Measurements from ENCODE around the gene TNNT3.

Gene TNNT3

DNA sequence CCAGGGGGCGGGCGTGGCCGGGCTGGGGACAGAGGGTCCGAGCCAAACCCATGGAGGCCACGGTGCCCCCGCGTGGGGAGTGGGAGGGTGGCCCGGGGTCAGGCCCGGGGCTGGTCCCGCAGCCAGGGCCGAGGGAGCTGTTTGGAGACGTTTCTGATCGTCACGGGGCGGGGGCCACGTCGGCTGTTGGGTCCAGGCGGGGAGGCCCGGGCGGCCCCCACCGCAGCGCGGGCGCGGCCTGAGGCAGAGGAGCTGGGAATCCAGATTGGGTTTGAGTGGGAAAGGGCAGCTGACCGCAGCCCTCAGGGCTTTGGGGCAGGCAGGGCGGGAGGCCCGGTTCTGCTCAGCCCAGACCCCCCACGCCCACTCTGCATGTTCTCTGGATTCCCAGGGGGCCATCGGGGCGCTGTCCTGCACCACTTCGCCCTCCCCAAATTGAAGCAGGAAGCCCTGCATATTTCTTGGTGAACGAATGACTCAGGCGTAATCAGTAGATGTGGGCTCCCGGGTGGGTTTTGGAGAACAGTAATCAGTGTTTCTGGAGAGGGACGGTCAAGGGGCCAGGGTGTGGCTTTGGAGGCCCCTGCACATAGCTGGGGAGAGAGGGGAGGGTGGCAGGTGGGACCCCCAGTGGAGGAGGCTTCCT lies 28.2 kb downstream of the TNNT3 start:
- TF ChIP-seq, protein P1, sequence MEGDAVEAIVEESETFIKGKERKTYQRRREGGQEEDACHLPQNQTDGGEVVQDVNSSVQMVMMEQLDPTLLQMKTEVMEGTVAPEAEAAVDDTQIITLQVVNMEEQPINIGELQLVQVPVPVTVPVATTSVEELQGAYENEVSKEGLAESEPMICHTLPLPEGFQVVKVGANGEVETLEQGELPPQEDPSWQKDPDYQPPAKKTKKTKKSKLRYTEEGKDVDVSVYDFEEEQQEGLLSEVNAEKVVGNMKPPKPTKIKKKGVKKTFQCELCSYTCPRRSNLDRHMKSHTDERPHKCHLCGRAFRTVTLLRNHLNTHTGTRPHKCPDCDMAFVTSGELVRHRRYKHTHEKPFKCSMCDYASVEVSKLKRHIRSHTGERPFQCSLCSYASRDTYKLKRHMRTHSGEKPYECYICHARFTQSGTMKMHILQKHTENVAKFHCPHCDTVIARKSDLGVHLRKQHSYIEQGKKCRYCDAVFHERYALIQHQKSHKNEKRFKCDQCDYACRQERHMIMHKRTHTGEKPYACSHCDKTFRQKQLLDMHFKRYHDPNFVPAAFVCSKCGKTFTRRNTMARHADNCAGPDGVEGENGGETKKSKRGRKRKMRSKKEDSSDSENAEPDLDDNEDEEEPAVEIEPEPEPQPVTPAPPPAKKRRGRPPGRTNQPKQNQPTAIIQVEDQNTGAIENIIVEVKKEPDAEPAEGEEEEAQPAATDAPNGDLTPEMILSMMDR (IDR thresholded peaks at IDR 0.05; ENCODE audit: poor library complexity, severe bottlenecking) = no peak
- DNase-seq (ENCODE audit: low spot score) = no peak
- H3K9me3 ChIP-seq (ENCODE audit: severe bottlenecking) = no peaks in the 10 kb centered on the region
- no peak for ATAC-seq (ENCODE audit: low read depth)
- no peaks in the 10 kb centered on the region for H3K27me3 ChIP-seq (ENCODE audit: insufficient read depth, poor library complexity, severe bottlenecking)
- no peak overlapping the region for H3K4me3 ChIP-seq (ENCODE audit: severe bottlenecking)
- H3K27ac ChIP-seq (ENCODE audit: poor library complexity, severe bottlenecking) = no peak overlapping the region
- peaks cover 9% of the 10 kb centered on the region for H3K4me1 ChIP-seq (ENCODE audit: insufficient read depth, poor library complexity, severe bottlenecking)
- no peaks in the 10 kb centered on the region for H3K36me3 ChIP-seq (ENCODE audit: low read depth)

DNA sequence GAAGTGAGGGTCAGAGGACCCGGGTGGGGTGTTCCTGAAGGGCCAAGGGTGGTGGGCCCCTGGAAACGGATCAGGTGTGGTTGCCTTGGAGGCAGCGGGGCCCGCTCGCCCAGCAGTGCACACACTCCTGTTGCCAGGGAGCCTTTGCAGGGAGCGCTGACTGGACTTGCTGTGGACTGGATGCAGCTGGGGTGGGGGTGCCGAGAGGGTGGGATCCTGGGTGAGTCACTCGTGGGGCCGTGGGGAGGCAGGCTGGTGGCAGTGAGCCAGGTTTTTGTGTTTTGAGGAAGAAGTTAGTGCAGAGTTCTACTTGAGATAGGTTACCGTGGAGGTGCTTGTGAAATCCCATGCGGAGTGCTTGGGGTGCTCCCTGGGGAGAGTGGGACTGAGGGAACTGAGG lies 28.9 kb downstream of the TNNT3 start:
- H3K27me3 ChIP-seq (ENCODE audit: insufficient read depth, poor library complexity, severe bottlenecking) = no peaks in the 10 kb centered on the region
- H3K27ac ChIP-seq (ENCODE audit: poor library complexity, severe bottlenecking) = no peak overlapping the region
- H3K4me1 ChIP-seq (ENCODE audit: insufficient read depth, poor library complexity, severe bottlenecking) = peaks cover 9% of the 10 kb centered on the region
- no peaks in the 10 kb centered on the region for H3K36me3 ChIP-seq (ENCODE audit: low read depth)
- no peak for ATAC-seq (ENCODE audit: low read depth)
- no peak overlapping the region for H3K4me3 ChIP-seq (ENCODE audit: severe bottlenecking)
- no peak for DNase-seq (ENCODE audit: low spot score)
- no peaks in the 10 kb centered on the region for H3K9me3 ChIP-seq (ENCODE audit: severe bottlenecking)
- TF ChIP-seq, protein P1 (IDR thresholded peaks at IDR 0.05; ENCODE audit: poor library complexity, severe bottlenecking) = no peak

- H3K36me3 ChIP-seq (ENCODE audit: low read depth) = no peaks in the 10 kb centered on the region
- TF ChIP-seq, protein P1 (IDR thresholded peaks at IDR 0.05; ENCODE audit: poor library complexity, severe bottlenecking) = no peak
- no peaks in the 10 kb centered on the region for H3K9me3 ChIP-seq (ENCODE audit: severe bottlenecking)
- no peak for ATAC-seq (ENCODE audit: low read depth)
- H3K27ac ChIP-seq (ENCODE audit: poor library complexity, severe bottlenecking) = no peak overlapping the region
- no peak for DNase-seq (ENCODE audit: low spot score)
- no peak overlapping the region for H3K4me3 ChIP-seq (ENCODE audit: severe bottlenecking)
- no peaks in the 10 kb centered on the region for H3K27me3 ChIP-seq (ENCODE audit: insufficient read depth, poor library complexity, severe bottlenecking)
- peaks cover under 1% of the 10 kb centered on the region for H3K4me1 ChIP-seq (ENCODE audit: insufficient read depth, poor library complexity, severe bottlenecking)
Measured at GRCh38 chr11:1949302-1949701, 29.8 kb downstream of the TNNT3 start.

- Histone ChIP-seq H3K4me1 (ENCODE audit: insufficient read depth, poor library complexity, severe bottlenecking) (no peaks in the 10 kb centered on the region), H3K9me3 (ENCODE audit: severe bottlenecking) (no peaks in the 10 kb centered on the region), H3K4me3 (ENCODE audit: severe bottlenecking) (no peak overlapping the region), H3K36me3 (ENCODE audit: low read depth) (no peaks in the 10 kb centered on the region), H3K27ac (ENCODE audit: poor library complexity, severe bottlenecking) (no peak overlapping the region), H3K27me3 (ENCODE audit: insufficient read depth, poor library complexity, severe bottlenecking) (no peaks in the 10 kb centered on the region)
- TF ChIP-seq, protein P1 (IDR thresholded peaks at IDR 0.05; ENCODE audit: poor library complexity, severe bottlenecking) = no peak
- DNase-seq (ENCODE audit: low spot score) = no peak
- no peak for ATAC-seq (ENCODE audit: low read depth)
Measured at GRCh38 chr11:1949922-1950321, 30.4 kb downstream of the TNNT3 start.

DNA sequence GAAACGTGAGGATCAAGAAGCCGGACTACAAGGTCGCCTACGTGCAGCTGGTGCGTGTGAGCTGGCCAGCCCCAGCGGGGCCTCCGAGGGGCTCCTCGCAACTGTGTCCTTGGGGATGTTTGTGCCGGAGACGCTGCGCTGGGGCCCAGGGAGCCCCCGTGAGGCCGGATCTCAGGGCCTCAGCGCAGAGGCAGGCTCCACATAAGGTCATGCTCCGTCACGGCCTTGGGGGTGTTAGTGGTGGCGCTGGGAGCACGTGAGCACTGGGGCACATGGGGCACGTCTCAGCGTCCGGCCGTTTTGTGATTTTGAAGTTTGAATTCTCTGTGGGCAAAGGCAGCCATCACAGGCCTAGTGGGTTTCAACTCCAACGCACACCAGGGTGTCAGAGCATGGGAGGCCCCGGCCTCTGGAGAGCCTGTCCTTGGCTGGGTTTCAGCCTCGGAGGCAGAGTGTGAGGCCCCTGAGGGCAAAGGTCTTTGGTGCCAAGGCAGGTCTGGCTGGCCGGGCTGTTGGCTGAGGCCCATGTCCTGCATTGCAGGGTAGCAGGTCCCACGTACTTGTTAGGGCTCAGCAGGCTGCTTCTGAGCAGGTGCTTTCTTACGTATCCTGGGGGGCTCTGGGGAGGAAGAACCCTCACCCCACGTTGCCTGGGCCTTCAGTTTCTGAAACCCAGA lies 33.4 kb downstream of the TNNT3 start:
- no peak for DNase-seq (ENCODE audit: low spot score)
- no peak for ATAC-seq (ENCODE audit: low read depth)
- H3K27ac ChIP-seq (ENCODE audit: poor library complexity, severe bottlenecking) = no peak overlapping the region

More for the DNA sequence above, 33.4 kb downstream of the TNNT3 start:
- TF ChIP-seq, protein P1 (IDR thresholded peaks at IDR 0.05; ENCODE audit: poor library complexity, severe bottlenecking) = no peak
- no peak overlapping the region for H3K4me3 ChIP-seq (ENCODE audit: severe bottlenecking)
- H3K9me3 ChIP-seq (ENCODE audit: severe bottlenecking) = no peaks in the 10 kb centered on the region
- H3K36me3 ChIP-seq (ENCODE audit: low read depth) = no peaks in the 10 kb centered on the region
- no peaks in the 10 kb centered on the region for H3K4me1 ChIP-seq (ENCODE audit: insufficient read depth, poor library complexity, severe bottlenecking)
- H3K27me3 ChIP-seq (ENCODE audit: insufficient read depth, poor library complexity, severe bottlenecking) = no peaks in the 10 kb centered on the region

All from RWPE2 (cell line).